Esophagus squamous epithelium (tissue), 5 donors: ENCODE measurements around the gene PTK7. TPM values are rescaled to one million over a fixed set of nuclear protein-coding genes. Genes with fewer than 3 reads are reported as not detected.

Source experiments
- DNase-seq: peaks from one replicate; lab custom pipeline; 2025; lab: John Stamatoyannopoulos, UW
- H3K27ac ChIP-seq, 4 donors: fragments of 200-600 bp; sonication (generic); one replicate each; pipeline ENCODE4 v1.5.1; 2016 to 2019; ENCODE audit warnings: mild to moderate bottlenecking in 1 of 4
- H3K27me3 ChIP-seq, 4 donors: fragments of 200-600 bp; sonication (generic); 1 replicate in 3 of 4; 2 replicates in 1 of 4; pipeline versions ENCODE4 v1.5.1 to v1.6.0; 2017 to 2021; ENCODE audit warnings: antibody characterized with exemption in 1 of 4
- H3K36me3 ChIP-seq, 3 donors: fragments of 200-600 bp; sonication (generic); one replicate each; pipeline ENCODE4 v1.5.1; 2016 to 2019
- H3K4me1 ChIP-seq, 3 donors: fragments of 200-600 bp; sonication (generic); one replicate each; pipeline ENCODE4 v1.5.1; 2017 to 2019
- H3K4me3 ChIP-seq, 4 donors: fragments of 200-600 bp; sonication (generic); 1 replicate in 3 of 4; 2 replicates in 1 of 4; pipeline ENCODE4 v1.5.1; 2016 to 2019; ENCODE audit warnings: mild to moderate bottlenecking in 2 of 4, moderate library complexity in 1 of 4
- H3K9me3 ChIP-seq, 3 donors: fragments of 200-600 bp; sonication (generic); one replicate each; pipeline ENCODE4 v1.5.1; 2016 to 2019
- CTCF ChIP-seq, 6 experiments: fragments of 450-650 bp in 4 of 6; fragments of 200-600 bp in 2 of 6; sonication (generic) in 2 of 6; IDR thresholded peaks; one replicate each; pipeline ENCODE4 v1.5.1; 2016 to 2019; ENCODE audit warnings: antibody characterized with exemption in 6 of 6, mild to moderate bottlenecking in 4 of 6, moderate library complexity in 4 of 6
- POLR2A ChIP-seq, 4 donors: fragments of 450-650 bp; IDR thresholded peaks; one replicate each; pipeline ENCODE4 v1.6.1; 2017; ENCODE audit warnings: antibody characterized with exemption in 4 of 4, mild to moderate bottlenecking in 4 of 4, moderate library complexity in 3 of 4
- WGBS, 2 donors: methylation state at CpG; one replicate each; pipeline ENCODE4 v1.1.5; 2018; 5-methylcytosine and 5-hydroxymethylcytosine counted together
- intact Hi-C: fragments of 100-400 bp; cut with DNase I; formaldehyde crosslinking; loops from one replicate; pipeline ENCODE4 v1.15.0; 2022
- total RNA-seq, 4 donors: library from RNA; depleted of rRNA; stranded (reverse); fragments of >200 nt; gene quantifications; one replicate each; pipeline ENCODE4 v1.1.0, GENCODE V29; 2016
- donor health status: DM: yes; HTN: yes; CAD: no.

Gene PTK7
- total RNA-seq, 4 donors from 2014 or later, result 30.6 to 44.1 (median 36.7) TPM

GRCh38 chr6:43144879-43145278 lies 68.8 kb downstream of the PTK7 start:
- no peaks in the 10 kb centered on the region for H3K27me3 ChIP-seq
- DNase-seq, result no peak
- 44 to 53% methylated on average over 3 to 5 of the region's 6 CpGs for WGBS, 2 donors
- TF ChIP-seq POLR2A (IDR thresholded peaks at IDR 0.05) (no peak), CTCF (IDR thresholded peaks at IDR 0.05) (no peak)
- H3K4me1 ChIP-seq, result peaks cover 0 to 17% (median 11%) of the 10 kb centered on the region in 3 donors
- no peak overlapping the region for H3K4me3 ChIP-seq
- no peak overlapping the region for H3K27ac ChIP-seq
- no peaks in the 10 kb centered on the region for H3K9me3 ChIP-seq
- peaks cover 5 to 35% (median 5%) of the 10 kb centered on the region in 3 donors for H3K36me3 ChIP-seq
- intact Hi-C loops, result loop anchor here (5.0 to 10.0 kb wide), 2 partner anchors 73 to 240 kb away; no protein-coding TSS in a partner anchor

GRCh38 chr6:43146261-43146660 lies 70.1 kb downstream of the PTK7 start:
- TF ChIP-seq POLR2A (IDR thresholded peaks at IDR 0.05), result no peak
- no peak for TF ChIP-seq CTCF (IDR thresholded peaks at IDR 0.05)
- Histone ChIP-seq H3K4me1 (peaks cover 0 to 22% (median 11%) of the 10 kb centered on the region in 3 donors), H3K9me3 (no peaks in the 10 kb centered on the region), H3K36me3 (peaks cover 5 to 35% (median 5%) of the 10 kb centered on the region in 3 donors), H3K4me3 (no peak overlapping the region), H3K27ac (no peak overlapping the region), H3K27me3 (no peaks in the 10 kb centered on the region)
- intact Hi-C loops, result loop anchor here (10.0 kb wide), 1 partner anchor 241 kb away; no protein-coding TSS in a partner anchor
- WGBS, 2 donors, result 83% methylated on average over 2 of the region's 3 CpGs; no CpG with 5 or more reads in 1 of the 2 donors
- DNase-seq, result no peak

GRCh38 chr6:43146709-43147688 lies 70.9 kb downstream of the PTK7 start:
- 77 to 92% methylated on average over 5 of the region's 8 CpGs for WGBS, 2 donors
- H3K27me3 ChIP-seq, result no peaks in the 10 kb centered on the region
- H3K4me1 ChIP-seq, result peaks cover 0 to 22% (median 11%) of the 10 kb centered on the region in 3 donors
- no peak for TF ChIP-seq POLR2A (IDR thresholded peaks at IDR 0.05)
- TF ChIP-seq CTCF (IDR thresholded peaks at IDR 0.05), result no peak
- H3K36me3 ChIP-seq, result peaks cover 5 to 33% (median 5%) of the 10 kb centered on the region in 3 donors
- H3K9me3 ChIP-seq, result no peaks in the 10 kb centered on the region
- intact Hi-C loops, result loop anchor here (10.0 kb wide), 1 partner anchor 242 kb away; no protein-coding TSS in a partner anchor
- no peak for DNase-seq
- H3K27ac ChIP-seq, result no peak overlapping the region
- H3K4me3 ChIP-seq, result no peak overlapping the region

- H3K4me1 ChIP-seq, result peaks cover 0 to 22% (median 11%) of the 10 kb centered on the region in 3 donors
- peaks cover 5 to 34% (median 5%) of the 10 kb centered on the region in 3 donors for H3K36me3 ChIP-seq
- TF ChIP-seq CTCF (IDR thresholded peaks at IDR 0.05), result no peak
- intact Hi-C loops, result loop anchor here (10.0 kb wide), 1 partner anchor 243 kb away; no protein-coding TSS in a partner anchor
- no peak overlapping the region for H3K27ac ChIP-seq
- H3K9me3 ChIP-seq, result no peaks in the 10 kb centered on the region
- H3K4me3 ChIP-seq, result no peak overlapping the region
- WGBS, 2 donors, result 84 to 90% methylated on average over 6 of the region's 6 CpGs
- H3K27me3 ChIP-seq, result no peaks in the 10 kb centered on the region
- no peak for DNase-seq
Measured at GRCh38 chr6:43147691-43148477, 71.8 kb downstream of the PTK7 start.
